ENCODE measurements around the gene CSN1S1. TPM values are rescaled to one million over a fixed set of nuclear protein-coding genes. Genes with fewer than 3 reads are reported as not detected.

Gene CSN1S1
- total RNA-seq, 4 donors from 2014 or later, result 1.3 to 27.3 (median 16.2) TPM

GRCh38 chr4:69991016-69991415 is 60.1 kb downstream of the CSN1S1 start:
- TF ChIP-seq CTCF (IDR thresholded peaks at IDR 0.05; ENCODE audit: low read depth), result no peak

- no peak for TF ChIP-seq CTCF (IDR thresholded peaks at IDR 0.05; ENCODE audit: low read depth)
These were observed 63.9 kb downstream of the CSN1S1 start for GRCh38 chr4:69994782-69995181.

GRCh38 chr4:69995526-69996016 is 64.7 kb downstream of the CSN1S1 start, which contains the start of gene STATH:
Gene STATH, plus strand, starts transcription at chr4:69995966. Its CDS starts 2,472 bp downstream, at chr4:69998438.
- TF ChIP-seq CTCF (IDR thresholded peaks at IDR 0.05; ENCODE audit: low read depth), result no peak

Other genes with a start within 250 kb of the CSN1S1 start
- gene SULT1B1, start 170.4 kb upstream of the CSN1S1 start, total RNA-seq, result 1 to 10 TPM in 3 of 4 donors, under 1 TPM in 1; 0.75 to 3.3 (median 2.0) TPM
- gene SULT1E1, start 70.9 kb upstream of the CSN1S1 start, total RNA-seq, result under 1 TPM in 1 of 4 donors, not detected in 3; 0.34 TPM
- gene CSN2, start 34.7 kb downstream of the CSN1S1 start, total RNA-seq, result not detected
- not detected for gene STATH, start 64.9 kb downstream of the CSN1S1 start, total RNA-seq
- gene HTN3, start 97.4 kb downstream of the CSN1S1 start, total RNA-seq, result not detected
- not detected for gene HTN1, start 119.4 kb downstream of the CSN1S1 start, total RNA-seq
- gene PRR27, start 223.2 kb downstream of the CSN1S1 start, total RNA-seq, result not detected